CD4-positive, alpha-beta T cell (primary cell): ENCODE results near the gene FAM90A26. TPM values are rescaled to one million over a fixed set of nuclear protein-coding genes. Genes with fewer than 3 reads are reported as not detected.
"Not testable (repeated sequence)": the region's sequence is repeated elsewhere in the genome, so short reads cannot be mapped to it uniquely, and the experiment has no call there.

Experiments
- ATAC-seq: fragments of 200-7000 bp; cut with Tn5 transposase; one replicate; pipeline ENCODE4 v1.10.0; 2022; ENCODE audit warnings: mild to moderate bottlenecking; ENCODE audit not compliant: poor library complexity
- CTCF ChIA-PET: fragments of 350-600 bp; sonication (Branson Sonifier 250); formaldehyde crosslinking; loops from one replicate; lab custom pipeline; 2021; ENCODE audit warnings: antibody characterized with exemption, inconsistent platforms; lab: Charles Lee
- POLR2A ChIA-PET: fragments of 350-600 bp; sonication (Branson Sonifier 250); formaldehyde crosslinking; loops from one replicate; lab custom pipeline; 2021; ENCODE audit warnings: antibody characterized with exemption, inconsistent platforms; lab: Charles Lee
- DNase-seq, 14 experiments: peaks; one replicate each; pipeline ENCODE4 v3.0.0-alpha.2; 2013 to 2020; ENCODE audit warnings: mixed read lengths in 2 of 14
- H3K27ac ChIP-seq, 2 donors: one replicate each; pipeline versions ENCODE4 v1.5.1 to v1.7.0; 2013; ENCODE audit warnings: low read length in 2 of 2, low read depth in 1 of 2, mild to moderate bottlenecking in 1 of 2
- H3K27me3 ChIP-seq, 2 experiments: 1 replicate in 1 of 2; 2 replicates in 1 of 2; pipeline versions ENCODE4 v1.6.1 to v1.7.0; 2013; ENCODE audit warnings: low read length in 2 of 2, control low read depth in 1 of 2, mild to moderate bottlenecking in 1 of 2, moderate library complexity in 1 of 2; ENCODE audit not compliant: insufficient read depth in 2 of 2, control insufficient read depth in 1 of 2
- H3K36me3 ChIP-seq: one replicate; pipeline ENCODE4 v1.6.1; 2013; ENCODE audit warnings: low read length, control low read depth; ENCODE audit not compliant: insufficient read depth
- H3K4me1 ChIP-seq: one replicate; pipeline ENCODE4 v1.6.1; 2013; ENCODE audit warnings: low read length, control low read depth; ENCODE audit not compliant: insufficient read depth
- H3K4me3 ChIP-seq: one replicate; pipeline ENCODE4 v1.5.1; 2013; ENCODE audit warnings: mild to moderate bottlenecking, low read length, moderate library complexity
- H3K9me3 ChIP-seq, 2 experiments: 1 replicate in 1 of 2; 2 replicates in 1 of 2; pipeline versions ENCODE4 v1.6.1 to v1.7.0; 2013; ENCODE audit warnings: low read length in 2 of 2, mild to moderate bottlenecking in 2 of 2, control low read depth in 1 of 2, moderate library complexity in 1 of 2; ENCODE audit not compliant: control insufficient read depth in 1 of 2, insufficient read depth in 1 of 2
- H3K27ac Mint-ChIP-seq: one replicate; pipeline ENCODE4 v1.8.0; 2020; ENCODE audit warnings: mixed read lengths
- H3K27me3 Mint-ChIP-seq: one replicate; pipeline ENCODE4 v1.8.0; 2021; ENCODE audit warnings: mixed read lengths
- H3K36me3 Mint-ChIP-seq: one replicate; pipeline ENCODE4 v1.8.0; 2021; ENCODE audit warnings: low read depth, mixed read lengths
- H3K4me1 Mint-ChIP-seq: one replicate; pipeline ENCODE4 v1.8.0; 2021; ENCODE audit warnings: low read depth, mixed read lengths
- H3K4me3 Mint-ChIP-seq: one replicate; pipeline ENCODE4 v1.8.0; 2020; ENCODE audit warnings: mild to moderate bottlenecking, mixed read lengths
- H3K9me3 Mint-ChIP-seq: one replicate; pipeline ENCODE4 v1.8.0; 2020; ENCODE audit warnings: mixed read lengths
- CTCF ChIP-seq: fragments of 200-600 bp; IDR thresholded peaks from one replicate; pipeline ENCODE4 v1.8.0; 2022; ENCODE audit warnings: antibody characterized with exemption, mild to moderate bottlenecking
- intact Hi-C, 2 experiments: fragments of 100-400 bp; cut with DNase I in 1 of 2; cut with micrococcal nuclease in 1 of 2; formaldehyde crosslinking; loops; one replicate each; pipeline versions ENCODE4 v1.15.1 to v1.9.0; 2023 to 2025; cut with DNase I, micrococcal nuclease
- total RNA-seq, 174 experiments: library from RNA in 2 of 174; stranded (reverse) in 2 of 174; gene quantifications; one replicate each; pipeline ENCODE4 v1.2.3 and lab custom pipeline; 2021 to 2026

The FAM90A26 gene
- total RNA-seq, 2 experiments from 2014 or later = 0.08 TPM; not detected in 1

- CTCF ChIA-PET, POLR2A ChIA-PET, H3K27me3 Mint-ChIP-seq, H3K9me3 Mint-ChIP-seq, H3K27me3 ChIP-seq, H3K4me3 Mint-ChIP-seq, intact Hi-C loops, H3K27ac Mint-ChIP-seq, DNase-seq, ATAC-seq, H3K4me1 Mint-ChIP-seq, H3K4me3 ChIP-seq, H3K36me3 Mint-ChIP-seq, H3K9me3 ChIP-seq, H3K4me1 ChIP-seq, H3K36me3 ChIP-seq, H3K27ac ChIP-seq: not testable (repeated sequence)
Observed at GRCh38 chr4:9134011-9134410, 36.2 kb upstream of the FAM90A26 start.

- H3K27me3 ChIP-seq, DNase-seq, H3K9me3 ChIP-seq, H3K27ac Mint-ChIP-seq, ATAC-seq, H3K9me3 Mint-ChIP-seq, POLR2A ChIA-PET, H3K36me3 Mint-ChIP-seq, H3K36me3 ChIP-seq, H3K4me3 ChIP-seq, H3K27ac ChIP-seq, CTCF ChIA-PET, H3K4me3 Mint-ChIP-seq, H3K27me3 Mint-ChIP-seq, intact Hi-C loops, H3K4me1 ChIP-seq, H3K4me1 Mint-ChIP-seq: not testable (repeated sequence)
Observed at GRCh38 chr4:9134556-9134955, 35.7 kb upstream of the FAM90A26 start.

GRCh38 chr4:9141050-9141449, 29.2 kb upstream of the FAM90A26 start:
- intact Hi-C loops, H3K9me3 Mint-ChIP-seq, H3K27ac Mint-ChIP-seq, DNase-seq, H3K27me3 ChIP-seq, H3K36me3 ChIP-seq, CTCF ChIA-PET, H3K4me3 Mint-ChIP-seq, H3K4me3 ChIP-seq, H3K27ac ChIP-seq, ATAC-seq, H3K4me1 Mint-ChIP-seq, POLR2A ChIA-PET, H3K27me3 Mint-ChIP-seq, H3K4me1 ChIP-seq, H3K9me3 ChIP-seq, H3K36me3 Mint-ChIP-seq: not testable (repeated sequence)

- H3K27ac Mint-ChIP-seq, intact Hi-C loops, H3K36me3 Mint-ChIP-seq, H3K9me3 Mint-ChIP-seq, H3K4me1 Mint-ChIP-seq, H3K4me3 Mint-ChIP-seq, H3K27me3 Mint-ChIP-seq, ATAC-seq, DNase-seq, H3K27ac ChIP-seq, H3K4me1 ChIP-seq, CTCF ChIA-PET, H3K4me3 ChIP-seq, H3K36me3 ChIP-seq, H3K9me3 ChIP-seq, H3K27me3 ChIP-seq, POLR2A ChIA-PET: not testable (repeated sequence)
Observed at GRCh38 chr4:9142786-9143185, 27.4 kb upstream of the FAM90A26 start.

- no peaks in the 10 kb centered on the region for H3K4me1 Mint-ChIP-seq
- no peaks in the 10 kb centered on the region for H3K27me3 Mint-ChIP-seq
- no peak overlapping the region for H3K27ac ChIP-seq
- H3K9me3 ChIP-seq = no peaks in the 10 kb centered on the region
- H3K27ac Mint-ChIP-seq = no peak overlapping the region
- no peaks in the 10 kb centered on the region for H3K27me3 ChIP-seq
- H3K4me3 ChIP-seq = no peak overlapping the region
- no peaks in the 10 kb centered on the region for H3K4me1 ChIP-seq
- H3K9me3 Mint-ChIP-seq = no peaks in the 10 kb centered on the region
- CTCF ChIA-PET = no interaction called here
- POLR2A ChIA-PET = no interaction called here
- intact Hi-C loops = no loop called here
- H3K36me3 ChIP-seq = no peaks in the 10 kb centered on the region
- H3K4me3 Mint-ChIP-seq = no peak overlapping the region
- DNase-seq = no peak
- peaks cover 4% of the 10 kb centered on the region for H3K36me3 Mint-ChIP-seq
- no peak for ATAC-seq
- no peak for TF ChIP-seq CTCF
Observed at GRCh38 chr4:9143421-9144080, 26.7 kb upstream of the FAM90A26 start.
